NCI-H1105 treated with DMSO at 0.1 percent for 48 hours (cell line): ENCODE measurements around the gene LAMA3.

ENCODE experiments used
- DNase-seq: peaks from one replicate; lab custom pipeline; 2025; lab: John Stamatoyannopoulos, UW

LAMA3 gene, protein sequence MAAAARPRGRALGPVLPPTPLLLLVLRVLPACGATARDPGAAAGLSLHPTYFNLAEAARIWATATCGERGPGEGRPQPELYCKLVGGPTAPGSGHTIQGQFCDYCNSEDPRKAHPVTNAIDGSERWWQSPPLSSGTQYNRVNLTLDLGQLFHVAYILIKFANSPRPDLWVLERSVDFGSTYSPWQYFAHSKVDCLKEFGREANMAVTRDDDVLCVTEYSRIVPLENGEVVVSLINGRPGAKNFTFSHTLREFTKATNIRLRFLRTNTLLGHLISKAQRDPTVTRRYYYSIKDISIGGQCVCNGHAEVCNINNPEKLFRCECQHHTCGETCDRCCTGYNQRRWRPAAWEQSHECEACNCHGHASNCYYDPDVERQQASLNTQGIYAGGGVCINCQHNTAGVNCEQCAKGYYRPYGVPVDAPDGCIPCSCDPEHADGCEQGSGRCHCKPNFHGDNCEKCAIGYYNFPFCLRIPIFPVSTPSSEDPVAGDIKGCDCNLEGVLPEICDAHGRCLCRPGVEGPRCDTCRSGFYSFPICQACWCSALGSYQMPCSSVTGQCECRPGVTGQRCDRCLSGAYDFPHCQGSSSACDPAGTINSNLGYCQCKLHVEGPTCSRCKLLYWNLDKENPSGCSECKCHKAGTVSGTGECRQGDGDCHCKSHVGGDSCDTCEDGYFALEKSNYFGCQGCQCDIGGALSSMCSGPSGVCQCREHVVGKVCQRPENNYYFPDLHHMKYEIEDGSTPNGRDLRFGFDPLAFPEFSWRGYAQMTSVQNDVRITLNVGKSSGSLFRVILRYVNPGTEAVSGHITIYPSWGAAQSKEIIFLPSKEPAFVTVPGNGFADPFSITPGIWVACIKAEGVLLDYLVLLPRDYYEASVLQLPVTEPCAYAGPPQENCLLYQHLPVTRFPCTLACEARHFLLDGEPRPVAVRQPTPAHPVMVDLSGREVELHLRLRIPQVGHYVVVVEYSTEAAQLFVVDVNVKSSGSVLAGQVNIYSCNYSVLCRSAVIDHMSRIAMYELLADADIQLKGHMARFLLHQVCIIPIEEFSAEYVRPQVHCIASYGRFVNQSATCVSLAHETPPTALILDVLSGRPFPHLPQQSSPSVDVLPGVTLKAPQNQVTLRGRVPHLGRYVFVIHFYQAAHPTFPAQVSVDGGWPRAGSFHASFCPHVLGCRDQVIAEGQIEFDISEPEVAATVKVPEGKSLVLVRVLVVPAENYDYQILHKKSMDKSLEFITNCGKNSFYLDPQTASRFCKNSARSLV (N-terminal part only)

DNA sequence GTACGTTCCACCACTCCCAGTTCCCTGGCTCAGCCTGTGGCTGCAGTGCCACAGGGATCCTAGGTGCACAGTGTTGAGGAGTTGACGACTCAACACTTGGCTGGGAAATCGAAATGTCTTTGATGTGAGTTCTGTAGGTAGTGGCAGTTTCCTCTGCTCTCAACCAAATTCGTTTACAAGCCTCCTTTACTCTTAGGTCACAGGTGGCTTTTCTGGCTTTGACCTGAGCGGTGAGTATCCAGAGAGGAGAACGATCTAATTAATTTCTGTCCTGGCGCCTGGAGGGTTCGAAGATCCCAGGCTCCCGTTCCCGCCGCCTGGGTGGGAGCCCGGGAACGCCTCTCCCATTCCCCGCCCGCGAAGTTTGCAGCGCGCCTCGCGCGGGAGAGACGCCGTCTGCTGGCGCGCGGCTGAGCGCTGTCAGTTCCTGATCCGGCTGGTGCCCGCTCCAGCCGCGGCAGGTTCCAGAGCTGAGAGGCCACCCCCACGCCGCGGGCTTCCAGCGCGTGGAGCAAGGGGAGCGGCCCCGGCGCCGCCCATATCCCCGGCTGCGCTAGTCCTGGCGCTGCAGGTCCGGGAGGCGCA lies at the start of gene LAMA3:
Gene LAMA3 (plus strand): TSS at position 423 of the 585 bp plus-strand sequence. CDS start 231 bp downstream, outside the sequence.
- peak; percentile 73 for DNase-seq

GRCh38 chr18:23640052-23640451 lies 49.2 kb upstream of the LAMA3 start:
- no peak for DNase-seq

GRCh38 chr18:23641143-23641720 lies 48.0 kb upstream of the LAMA3 start:
- no peak for DNase-seq

DNA sequence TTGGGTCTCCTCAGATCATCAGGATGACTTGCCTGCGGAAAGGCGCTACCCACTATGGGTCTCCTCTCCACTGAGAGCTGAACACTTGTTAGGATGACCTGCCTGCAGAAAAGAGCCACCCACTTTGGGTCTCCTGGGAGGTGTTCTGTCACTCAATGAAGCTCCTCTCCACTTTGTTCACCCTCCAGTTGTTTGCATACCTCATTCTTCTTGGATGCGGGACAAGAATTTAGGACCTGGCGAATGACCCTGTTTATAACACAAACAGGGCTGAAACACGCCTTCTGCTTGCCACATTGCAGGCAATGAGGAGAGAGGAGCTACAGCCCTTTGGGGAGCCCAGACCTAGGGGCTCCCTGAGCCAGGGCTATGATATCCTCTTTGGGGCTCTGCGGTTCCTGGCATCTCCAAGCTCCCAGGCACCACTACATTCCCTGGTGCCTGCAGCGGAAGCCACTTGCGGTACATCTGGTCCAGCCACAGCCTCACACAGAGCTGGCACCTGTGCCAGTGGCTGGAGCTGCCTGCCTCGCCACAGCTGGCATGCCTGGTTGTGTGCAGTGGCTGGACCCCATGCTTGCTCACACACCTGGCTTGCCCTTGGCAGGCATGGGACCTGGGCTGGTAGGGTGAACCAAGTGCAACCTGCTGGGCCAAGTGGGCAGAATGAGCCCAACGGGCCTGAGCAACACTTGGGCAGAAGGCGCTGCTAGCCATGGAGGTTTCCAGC lies 47.2 kb upstream of the LAMA3 start:
- DNase-seq, result no peak

DNA sequence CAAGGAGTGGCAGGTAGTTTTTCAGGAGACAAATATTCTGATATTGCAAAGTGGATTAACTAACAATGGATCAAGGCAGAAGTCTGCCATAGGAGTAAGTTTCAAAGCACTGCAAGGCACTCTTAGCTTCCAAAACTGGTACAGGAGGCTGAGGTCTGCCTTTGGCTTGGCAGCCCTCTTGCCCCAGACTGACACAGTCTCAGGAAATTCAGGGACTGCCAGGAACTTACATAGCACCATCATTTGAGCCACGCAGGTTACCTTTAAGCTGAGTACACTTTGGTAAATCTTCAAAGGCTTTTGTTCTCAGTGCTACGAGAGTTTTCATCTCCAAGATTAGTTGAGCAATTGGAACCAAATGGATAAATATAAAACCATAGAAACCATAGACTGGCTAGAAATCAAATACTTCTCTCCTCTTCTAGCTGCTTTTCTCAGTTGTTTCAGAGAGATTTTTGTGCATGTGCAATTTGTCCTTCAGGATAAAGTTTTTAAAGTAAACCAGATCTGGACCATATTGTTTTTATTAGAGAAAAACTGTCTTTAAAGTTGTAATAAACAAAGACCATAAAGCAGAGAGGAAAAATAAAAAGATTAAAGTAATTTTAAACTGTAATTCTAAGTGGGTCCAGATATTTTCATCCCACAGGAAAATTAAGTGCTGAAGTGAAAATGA lies 45.3 kb upstream of the LAMA3 start:
- DNase-seq, result no peak

DNA sequence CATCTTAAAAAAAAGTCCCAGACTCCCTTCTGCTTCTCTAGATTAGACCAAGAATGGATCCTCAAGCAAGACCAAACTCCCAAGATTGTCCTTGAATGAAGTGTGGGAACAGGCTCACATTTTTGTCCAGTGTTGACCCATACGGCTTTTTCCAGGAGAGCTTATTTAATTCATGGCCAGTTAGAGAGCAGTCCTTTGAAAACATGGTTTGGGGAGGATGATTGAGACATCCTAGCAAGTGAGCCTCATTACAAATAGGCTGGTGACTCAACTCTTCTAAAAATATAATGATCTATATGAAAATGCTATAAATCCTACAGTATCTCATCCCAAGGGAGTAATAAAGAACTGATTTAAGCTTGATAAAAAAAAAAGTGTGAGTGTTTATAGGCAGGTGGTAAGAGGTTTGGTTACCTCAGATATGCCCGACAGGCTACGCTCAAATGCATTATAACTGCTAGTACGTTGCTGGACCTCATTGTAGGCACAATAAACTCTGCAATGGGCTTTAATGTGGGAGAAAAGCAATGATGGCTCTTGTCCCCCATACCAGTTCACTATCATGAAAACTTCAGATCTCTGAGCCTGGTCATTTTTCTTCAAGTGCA lies 43.6 kb upstream of the LAMA3 start:
- no peak for DNase-seq

DNA sequence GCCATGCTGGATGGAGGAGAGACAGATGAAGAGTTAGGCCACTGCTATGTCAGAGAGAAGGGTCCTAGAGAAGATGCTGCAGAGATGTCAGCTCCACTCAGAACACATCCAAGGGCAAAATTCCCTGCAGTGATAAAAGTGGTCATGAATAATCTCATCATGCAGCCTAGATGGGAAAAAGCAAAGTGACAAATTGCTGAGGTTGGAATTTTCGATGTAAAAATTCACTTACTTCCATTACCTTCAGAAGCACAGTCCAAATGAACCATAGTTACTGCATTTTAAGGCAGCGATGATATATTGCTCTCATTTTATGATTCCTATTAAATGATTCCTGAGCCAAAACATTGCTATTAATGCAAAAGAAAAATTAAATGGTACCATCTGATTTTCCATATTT lies 43.0 kb upstream of the LAMA3 start:
- DNase-seq, result no peak

GRCh38 chr18:23648456-23648855 lies 40.8 kb upstream of the LAMA3 start:
- no peak for DNase-seq

DNA sequence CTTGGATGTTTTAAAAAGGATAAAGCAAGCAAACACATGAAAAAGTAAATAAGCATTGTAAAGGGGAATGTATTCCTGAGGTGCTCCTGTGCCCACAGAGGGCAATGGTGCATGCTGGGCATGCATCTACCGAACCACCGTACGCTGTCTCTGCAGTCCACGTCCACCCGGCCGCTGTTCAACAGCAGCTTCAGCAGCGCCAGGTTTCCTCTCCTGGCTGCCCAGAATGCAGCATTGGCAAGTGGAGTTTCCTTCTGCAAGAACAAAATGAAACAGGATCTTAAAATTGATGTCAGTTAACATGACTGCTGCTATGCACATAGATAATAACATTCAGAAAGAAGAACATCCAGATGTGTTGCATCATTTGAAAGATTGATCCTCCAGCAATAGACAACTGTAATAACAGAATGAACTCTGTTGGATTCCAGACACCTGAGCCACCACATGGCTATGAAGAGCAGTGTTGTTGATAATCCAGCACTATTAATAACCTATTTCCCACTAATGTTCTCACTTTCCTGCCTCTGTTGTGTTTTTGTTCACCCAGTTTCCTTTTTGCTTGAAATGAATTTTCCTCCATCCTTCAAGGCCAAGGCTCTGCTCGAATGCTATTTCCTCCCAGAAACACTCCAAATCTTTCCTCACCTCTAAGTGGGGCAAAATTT lies 40.2 kb upstream of the LAMA3 start:
- DNase-seq, result no peak

DNA sequence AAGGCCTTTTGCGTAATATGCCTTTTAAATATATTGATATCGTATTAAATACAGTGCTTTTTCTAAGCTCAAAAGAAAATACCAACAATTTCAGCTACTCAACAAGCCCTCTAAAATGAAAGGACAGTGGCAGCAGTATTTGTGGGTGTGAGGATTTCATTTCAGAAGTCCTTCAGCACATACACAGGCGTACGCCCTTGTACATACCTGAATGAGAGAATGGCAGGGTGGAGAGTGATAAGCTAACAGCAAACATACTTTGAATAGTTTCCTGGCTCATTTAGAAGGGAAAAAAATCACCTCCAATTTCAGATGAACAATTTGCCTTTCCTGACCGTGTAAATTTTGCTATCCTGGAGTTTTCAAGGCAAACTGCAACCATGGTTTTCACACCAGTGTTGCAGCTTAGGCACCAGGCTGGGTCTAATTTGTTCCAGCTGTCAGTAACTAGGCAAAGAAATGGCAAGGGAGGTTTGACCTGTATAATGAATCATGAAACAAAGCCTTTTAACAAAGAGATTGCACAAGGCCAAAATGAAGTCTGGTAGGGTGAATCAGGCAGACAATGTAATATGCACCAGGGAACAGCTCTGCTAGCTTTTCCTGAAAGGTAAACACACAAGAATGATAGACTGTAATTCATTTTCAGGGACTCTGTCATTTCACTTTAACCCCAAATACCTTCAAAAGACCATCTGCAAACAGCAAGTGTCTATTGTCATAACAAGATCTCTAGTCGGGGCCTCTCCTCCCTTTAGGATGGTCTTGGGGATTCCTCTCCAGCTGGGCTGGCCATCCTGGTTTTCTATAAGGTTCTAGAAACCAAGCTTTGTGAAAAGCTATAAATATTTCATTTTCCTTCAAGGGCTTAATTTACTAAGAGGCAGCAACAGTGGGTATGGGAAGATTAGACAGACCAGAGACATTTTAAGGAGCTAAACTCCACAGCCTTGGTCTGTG lies 38.0 kb upstream of the LAMA3 start:
- DNase-seq, result no peak

DNA sequence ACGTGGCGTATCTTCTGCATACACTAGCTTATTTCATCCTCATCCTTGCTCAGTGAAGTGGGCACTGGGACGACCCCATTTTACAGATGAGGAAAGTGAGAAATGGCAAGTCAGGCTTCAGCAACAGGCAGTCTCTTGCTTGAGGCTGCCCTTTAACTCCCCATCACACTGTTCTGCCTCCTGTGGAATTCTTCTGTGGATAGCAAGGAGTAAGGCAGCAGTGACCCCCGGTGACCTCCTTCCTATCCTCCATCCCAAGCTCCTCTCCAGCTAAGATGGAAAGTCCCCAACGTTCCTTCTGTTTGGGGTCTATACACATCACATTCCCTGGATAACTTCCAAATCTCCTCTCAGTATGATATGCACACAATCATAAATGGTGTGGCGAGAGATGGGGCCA lies 37.0 kb upstream of the LAMA3 start:
- no peak for DNase-seq

DNA sequence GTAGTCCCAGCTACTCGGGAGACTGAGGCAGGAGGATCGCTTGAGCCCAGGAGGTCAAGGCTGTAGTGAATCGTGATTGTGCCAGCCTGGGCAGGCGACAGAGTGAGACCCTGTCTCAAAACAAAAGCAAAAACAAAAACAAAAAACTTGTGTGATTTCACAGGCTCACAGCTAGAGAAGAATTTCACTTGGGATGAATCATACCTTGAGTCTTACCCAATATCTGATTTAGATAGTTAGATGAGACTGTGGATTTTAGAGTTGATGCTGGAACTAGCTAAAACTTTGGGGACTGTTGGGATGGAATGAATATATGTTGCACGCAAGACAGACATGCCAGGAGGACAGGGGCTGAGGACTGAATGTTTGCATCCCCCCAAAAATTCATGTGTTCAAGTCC lies 31.0 kb upstream of the LAMA3 start:
- no peak for DNase-seq

GRCh38 chr18:23661735-23662308 lies 27.4 kb upstream of the LAMA3 start:
- no peak for DNase-seq

DNA sequence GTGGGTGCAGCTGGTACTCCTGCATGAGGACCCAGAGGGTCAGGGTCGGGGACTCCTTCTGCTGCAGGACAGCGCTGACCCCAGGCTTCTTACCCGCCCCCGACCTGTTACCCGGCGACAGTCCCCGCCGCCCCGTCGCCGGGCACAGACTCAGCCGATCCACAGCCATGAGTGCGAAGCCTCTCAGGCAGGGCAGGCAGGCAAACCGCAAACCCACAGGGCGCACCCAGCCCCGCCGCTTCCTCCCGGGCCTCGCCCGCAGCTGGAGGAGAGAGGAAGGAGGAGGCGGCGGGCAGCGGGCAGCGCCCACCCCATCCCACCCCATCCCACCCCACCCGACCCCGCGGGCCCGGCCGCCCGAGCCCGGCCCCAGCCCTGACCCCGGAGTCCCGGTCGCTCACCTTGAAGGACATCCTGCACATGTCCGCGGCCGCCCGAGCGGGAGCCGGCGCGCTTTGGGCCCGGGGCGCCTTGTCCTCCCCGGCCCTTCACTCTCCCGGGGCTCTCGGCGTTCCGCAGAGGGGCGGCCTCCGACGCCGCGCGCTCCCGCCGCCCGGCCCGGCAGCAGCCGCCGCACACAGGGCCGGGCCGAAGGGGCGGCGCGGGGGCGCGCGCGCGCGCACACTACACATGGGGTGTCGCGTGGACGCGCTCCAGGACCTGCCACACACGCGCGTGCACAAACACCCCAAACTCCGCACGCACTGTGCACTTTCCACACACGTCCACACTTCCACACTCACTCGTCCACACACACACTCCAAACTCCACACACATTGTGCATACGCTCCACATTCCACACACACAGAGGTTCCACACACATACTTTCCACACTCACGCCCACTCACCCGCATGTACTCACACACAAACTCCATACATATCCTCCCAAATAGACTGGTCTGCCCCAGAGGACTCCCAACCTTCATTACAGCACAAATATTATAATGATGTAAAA lies 26.7 kb upstream of the LAMA3 start, which contains the start of gene ANKRD29:
Gene ANKRD29 (minus strand): TSS at position 603 of the 955 bp plus-strand sequence. CDS start 181 bp downstream, at position 422.
- peak; percentile 32 for DNase-seq

DNA sequence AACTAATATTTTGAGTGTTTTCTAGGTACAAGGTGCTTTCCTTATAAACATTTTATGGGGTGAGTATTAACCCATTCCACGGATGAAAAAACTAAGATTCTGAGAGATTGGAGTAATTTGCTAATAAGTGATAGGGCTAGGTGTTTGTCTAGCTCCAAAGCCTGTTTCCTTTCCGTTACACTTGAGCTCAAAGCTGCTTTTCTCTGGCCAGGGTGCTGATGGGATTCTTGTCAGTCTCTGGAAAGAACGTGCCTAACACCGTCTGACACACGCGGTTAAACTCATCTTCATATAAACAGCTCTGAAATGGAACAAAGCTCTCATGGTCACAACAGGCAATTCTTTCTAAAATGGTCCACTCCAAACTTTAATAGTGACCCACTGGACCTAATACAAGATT lies 24.6 kb upstream of the LAMA3 start:
- no peak for DNase-seq

DNA sequence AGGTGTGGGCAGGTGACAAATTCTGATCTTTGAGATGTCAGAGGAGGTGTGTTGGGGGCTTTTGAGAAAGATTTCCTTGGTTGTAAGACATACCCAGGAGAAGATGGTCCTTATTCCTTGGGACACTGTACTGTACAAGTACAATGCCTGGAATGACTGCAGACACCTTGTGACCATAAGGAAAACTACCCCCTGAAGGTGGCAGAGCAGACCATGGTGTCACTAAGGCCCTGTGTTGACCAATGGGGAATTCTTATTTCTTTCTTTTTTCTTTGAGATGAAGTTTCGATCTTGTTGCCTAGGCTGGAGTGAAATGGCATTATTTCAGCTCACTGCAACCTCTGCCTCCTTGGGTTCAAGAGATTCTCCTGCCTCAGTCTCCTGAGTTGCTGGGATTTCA lies 22.1 kb upstream of the LAMA3 start:
- DNase-seq, result no peak
